ENCODE data around the gene KRTAP5-9.

- TF ChIP-seq CTCF (IDR thresholded peaks at IDR 0.05) = no peak
- TF ChIP-seq POLR2A (IDR thresholded peaks at IDR 0.05) = no peak
These were observed 10.7 kb upstream of the KRTAP5-9 start for GRCh38 chr11:71537537-71537936.

Data from lower leg skin (tissue), 3 donors.